GM12878 (cell line): ENCODE measurements around the gene TCHP. TPM values are rescaled to one million over a fixed set of nuclear protein-coding genes. Genes with fewer than 3 reads are reported as not detected.

ENCODE experiments used
- ATAC-seq: fragments of 200-7000 bp; cut with Tn5 transposase; 3 replicates; pipeline ENCODE4 v1.9.1; 2020; ENCODE audit warnings: mild to moderate bottlenecking, moderate library complexity
- BruUV-seq: library from RNA; stranded (reverse); fragments of 400-500 nt; replicated peaks from 2 replicates; lab custom pipeline; 2021; lab: Mats Ljungman, UMichigan
- CTCF ChIA-PET: fragments of 300-600 bp; sonication (Branson Sonifier 250); formaldehyde crosslinking; extraction: SDS; loops from one replicate; lab custom pipeline; 2021; ENCODE audit warnings: inconsistent platforms; lab: Yijun Ruan, JAX
- POLR2A ChIA-PET: fragments of 350-600 bp; formaldehyde crosslinking; extraction: SDS; loops from one replicate; lab custom pipeline; 2021; ENCODE audit warnings: inconsistent platforms; lab: Charles Lee
- RAD21 ChIA-PET: fragments of 300-600 bp; sonication (Branson Sonifier 250); formaldehyde crosslinking; loops from one replicate; lab custom pipeline; 2023; ENCODE audit warnings: antibody characterized with exemption; ENCODE audit not compliant: unreplicated experiment; lab: Charles Lee
- SMC1A ChIA-PET: fragments of 300-600 bp; sonication (Branson Sonifier 250); formaldehyde crosslinking; loops from one replicate; lab custom pipeline; 2023; ENCODE audit not compliant: unreplicated experiment, uncharacterized antibody; lab: Charles Lee
- DNase-seq: peaks from one replicate; pipeline ENCODE4 v3.0.0-alpha.2; 2011; ENCODE audit warnings: low read depth, low spot score
- FAIRE-seq: peaks from 3 replicates; lab custom pipeline; 2011; peaks lifted over from hg19 to GRCh38; lab: Jason Lieb, UNC
- H2AFZ ChIP-seq: 2 replicates; pipeline ENCODE4 v1.6.0; 2011; ENCODE audit warnings: low read depth, low read length, control low read depth; ENCODE audit not compliant: control insufficient read depth
- H3K27ac ChIP-seq: 2 replicates; pipeline ENCODE4 v1.5.1; 2011; ENCODE audit warnings: control low read depth; ENCODE audit not compliant: control insufficient read depth, insufficient read depth
- H3K27me3 ChIP-seq, 2 experiments: replicated peaks in 1 of 2; 2 replicates each; pipeline versions ENCODE4 v1.6.0 to v1.6.1; 2011; ENCODE audit warnings: low read length in 1 of 2; ENCODE audit not compliant: control insufficient read depth in 2 of 2, insufficient read depth in 2 of 2
- H3K36me3 ChIP-seq, 2 experiments: 2 replicates each; pipeline ENCODE4 v1.5.1; 2011; ENCODE audit warnings: low read length in 1 of 2; ENCODE audit not compliant: control insufficient read depth in 2 of 2, insufficient read depth in 2 of 2
- H3K4me1 ChIP-seq: 2 replicates; pipeline ENCODE4 v1.6.1; 2011; ENCODE audit warnings: mild to moderate bottlenecking, low read length, moderate library complexity, mixed read lengths; ENCODE audit not compliant: control insufficient read depth, insufficient read depth
- H3K4me2 ChIP-seq: 2 replicates; pipeline ENCODE4 v1.6.0; 2011; ENCODE audit warnings: control low read depth; ENCODE audit not compliant: control insufficient read depth, insufficient read depth
- H3K4me3 ChIP-seq: fragments of 200-600 bp; sonication (generic); 2 replicates; pipeline ENCODE4 v1.5.1; 2016
- H3K79me2 ChIP-seq: 2 replicates; pipeline ENCODE4 v1.6.0; 2011; ENCODE audit warnings: low read length; ENCODE audit not compliant: control insufficient read depth, insufficient read depth
- H3K9ac ChIP-seq: 2 replicates; pipeline ENCODE4 v1.8.0; 2011; ENCODE audit warnings: low read length, control low read depth, mixed read lengths; ENCODE audit not compliant: control insufficient read depth, insufficient read depth
- H3K9me3 ChIP-seq: replicated peaks from 3 replicates; pipeline ENCODE4 v1.5.1; 2011; ENCODE audit warnings: mild to moderate bottlenecking, low read length; ENCODE audit not compliant: control insufficient read depth, insufficient read depth
- H4K20me1 ChIP-seq: 2 replicates; pipeline ENCODE4 v1.6.0; 2011; ENCODE audit not compliant: control insufficient read depth, insufficient read depth
- BRCA1 ChIP-seq: IDR thresholded peaks from 2 replicates; pipeline ENCODE4 v1.6.1; 2011; ENCODE audit warnings: low read depth, low read length, improper control_type of control experiment
- CBX3 ChIP-seq: fragments of 200-600 bp; sonication (generic); IDR thresholded peaks from 2 replicates; pipeline ENCODE4 v1.6.1; 2016; ENCODE audit warnings: low read depth, borderline replicate concordance
- DPF2 ChIP-seq: fragments of 450-650 bp; IDR thresholded peaks from 2 replicates; pipeline ENCODE4 v1.6.1; 2017; ENCODE audit warnings: mild to moderate bottlenecking
- HDAC6 ChIP-seq: fragments of 200-600 bp; sonication (generic); IDR thresholded peaks from one replicate; pipeline ENCODE4 v1.8.0; 2017; ENCODE audit warnings: antibody characterized with exemption; ENCODE audit not compliant: unreplicated experiment
- MLLT1 ChIP-seq: fragments of 450-650 bp; IDR thresholded peaks from 2 replicates; pipeline ENCODE4 v1.6.1; 2016; ENCODE audit warnings: mild to moderate bottlenecking
- MTA3 ChIP-seq: IDR thresholded peaks from 2 replicates; pipeline ENCODE4 v1.6.1; 2012; ENCODE audit warnings: low read length, inconsistent platforms, borderline replicate concordance
- RBBP5 ChIP-seq: fragments of 200-600 bp; sonication (generic); conservative IDR thresholded peaks from 2 replicates; pipeline ENCODE4 v1.6.1; 2016
- SMAD1 ChIP-seq: fragments of 450-650 bp; IDR thresholded peaks from 2 replicates; pipeline ENCODE4 v1.6.1; 2018; ENCODE audit warnings: mild to moderate bottlenecking, low read depth; ENCODE audit not compliant: partially characterized antibody
- SMAD5 ChIP-seq: IDR thresholded peaks from 2 replicates; pipeline ENCODE4 v1.6.1; 2016; ENCODE audit warnings: antibody characterized with exemption, low read depth
- STAT3 ChIP-seq: IDR thresholded peaks from 2 replicates; pipeline ENCODE4 v1.6.1; 2011; ENCODE audit warnings: low read depth, low read length, improper control_type of control experiment
- TBL1XR1 ChIP-seq: IDR thresholded peaks from 2 replicates; pipeline ENCODE4 v1.6.1; 2012; ENCODE audit warnings: low read depth, low read length, improper control_type of control experiment
- ZBTB40 ChIP-seq: fragments of 450-650 bp; IDR thresholded peaks from 2 replicates; pipeline ENCODE4 v1.6.1; 2016; ENCODE audit warnings: mild to moderate bottlenecking, moderate library complexity, borderline replicate concordance
- WGBS: methylation state at CpG from one replicate; pipeline ENCODE4 v1.1.6; 2016; ENCODE audit warnings: low lambda C conversion rate; ENCODE audit not compliant: insufficient replicate concordance, insufficient coverage; ENCODE audit errors: missing lambda C conversion rate; 5-methylcytosine and 5-hydroxymethylcytosine counted together
- in situ Hi-C: fragments of 300-500 bp; cut with MboI; formaldehyde crosslinking; loops from 9 replicates; pipeline ENCODE4 v1.14.3; 2018; ENCODE audit warnings: mixed read lengths
- intact Hi-C: fragments of 100-400 bp; cut with micrococcal nuclease; formaldehyde crosslinking; loops from one replicate; pipeline ENCODE4 v1.14.2; 2022; ENCODE audit not compliant: unreplicated experiment
- polyA plus RNA-seq, 11 experiments: library from polyadenylated mRNA; depleted of rRNA in 4 of 11; unstranded in 6 of 11; stranded (reverse) in 5 of 11; fragments of >200 nt; fragmentation: Nextera tagmentation in 4 of 11; fragmentation: Illumina TruSeq in 1 of 11; extraction: Ambion mirVana in 4 of 11; extraction: Trizol in 1 of 11; gene quantifications; 1 replicate in 1 of 11; 2 replicates in 10 of 11; pipeline versions ENCODE4 v1.2.1 to v1.2.3, GENCODE V29; 2011 to 2016; ENCODE audit warnings: inconsistent platforms in 2 of 11, missing spikeins in 2 of 11, low read depth in 1 of 11
- total RNA-seq, 4 experiments: library from RNA; depleted of rRNA in 3 of 4; stranded (reverse); fragments of >200 nt in 3 of 4; fragmentation: Illumina TruSeq in 1 of 4; extraction: Trizol in 1 of 4; gene quantifications; 2 replicates each; pipeline versions ENCODE4 v1.2.1 to v1.2.3, GENCODE V29; 2013 to 2021
- TF ChIP-seq, protein P1 (sequence below): fragments of 450-650 bp; formaldehyde crosslinking; IDR thresholded peaks from 2 replicates; pipeline ENCODE4 v1.5.0; 2022; ENCODE audit warnings: mild to moderate bottlenecking, missing genetic modification characterization
- TF ChIP-seq, protein P2 (sequence below): fragments of 450-650 bp; IDR thresholded peaks from 2 replicates; pipeline ENCODE4 v1.6.1; 2018; ENCODE audit warnings: mild to moderate bottlenecking, low read depth, moderate library complexity; ENCODE audit not compliant: partially characterized antibody

Gene TCHP
- total and polyA plus RNA-seq, 10 of the 15 experiments (the other 5 are each of a cell fraction or from before 2014, with no cell fraction given) = 4.8 to 18.6 (median 15.0) TPM

DNA sequence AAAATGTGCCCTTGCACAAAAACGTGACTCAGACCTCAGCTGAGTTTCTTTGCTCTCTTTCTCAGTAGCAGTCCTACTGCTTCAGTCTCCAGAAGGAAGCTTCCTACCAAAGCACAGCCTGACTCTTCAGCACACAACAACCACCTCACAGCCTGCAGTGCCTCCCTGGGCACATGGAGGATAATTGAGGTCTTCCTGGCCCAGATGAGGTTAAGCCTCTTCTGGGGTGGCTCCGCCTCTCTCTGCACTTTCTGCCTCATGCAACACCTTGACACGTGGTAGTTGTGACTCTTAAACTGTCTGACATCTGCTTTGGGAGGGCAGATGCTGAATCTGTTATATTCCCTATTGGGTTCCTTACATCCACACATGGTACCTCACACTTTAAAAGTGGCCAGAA, 62.3 kb downstream of the TCHP start:
- Histone ChIP-seq H3K9ac (no peak overlapping the region), H2AFZ (no peak overlapping the region), H3K4me3 (no peak overlapping the region), H3K4me2 (no peak overlapping the region), H3K4me1 (peaks cover under 1% of the 10 kb centered on the region), H3K27ac (no peak overlapping the region), H3K9me3 (no peaks in the 10 kb centered on the region), H4K20me1 (no peaks in the 10 kb centered on the region), H3K36me3 (peaks cover 17 to 21% of the 10 kb centered on the region in 2 experiments), H3K27me3 (no peaks in the 10 kb centered on the region), H3K79me2 (no peaks in the 10 kb centered on the region)
- 47% methylated on average over 3 of the region's 3 CpGs for WGBS
- POLR2A ChIA-PET = no interaction called here
- RAD21 ChIA-PET = no interaction called here
- no peak for FAIRE-seq
- ATAC-seq = no peak
- intact Hi-C loops (no loop called here), in situ Hi-C loops (no loop called here)
- CTCF ChIA-PET = no interaction called here
- no peak for DNase-seq
- no TSS peak for BruUV-seq
- SMC1A ChIA-PET = no interaction called here
- TF ChIP-seq, protein P1, sequence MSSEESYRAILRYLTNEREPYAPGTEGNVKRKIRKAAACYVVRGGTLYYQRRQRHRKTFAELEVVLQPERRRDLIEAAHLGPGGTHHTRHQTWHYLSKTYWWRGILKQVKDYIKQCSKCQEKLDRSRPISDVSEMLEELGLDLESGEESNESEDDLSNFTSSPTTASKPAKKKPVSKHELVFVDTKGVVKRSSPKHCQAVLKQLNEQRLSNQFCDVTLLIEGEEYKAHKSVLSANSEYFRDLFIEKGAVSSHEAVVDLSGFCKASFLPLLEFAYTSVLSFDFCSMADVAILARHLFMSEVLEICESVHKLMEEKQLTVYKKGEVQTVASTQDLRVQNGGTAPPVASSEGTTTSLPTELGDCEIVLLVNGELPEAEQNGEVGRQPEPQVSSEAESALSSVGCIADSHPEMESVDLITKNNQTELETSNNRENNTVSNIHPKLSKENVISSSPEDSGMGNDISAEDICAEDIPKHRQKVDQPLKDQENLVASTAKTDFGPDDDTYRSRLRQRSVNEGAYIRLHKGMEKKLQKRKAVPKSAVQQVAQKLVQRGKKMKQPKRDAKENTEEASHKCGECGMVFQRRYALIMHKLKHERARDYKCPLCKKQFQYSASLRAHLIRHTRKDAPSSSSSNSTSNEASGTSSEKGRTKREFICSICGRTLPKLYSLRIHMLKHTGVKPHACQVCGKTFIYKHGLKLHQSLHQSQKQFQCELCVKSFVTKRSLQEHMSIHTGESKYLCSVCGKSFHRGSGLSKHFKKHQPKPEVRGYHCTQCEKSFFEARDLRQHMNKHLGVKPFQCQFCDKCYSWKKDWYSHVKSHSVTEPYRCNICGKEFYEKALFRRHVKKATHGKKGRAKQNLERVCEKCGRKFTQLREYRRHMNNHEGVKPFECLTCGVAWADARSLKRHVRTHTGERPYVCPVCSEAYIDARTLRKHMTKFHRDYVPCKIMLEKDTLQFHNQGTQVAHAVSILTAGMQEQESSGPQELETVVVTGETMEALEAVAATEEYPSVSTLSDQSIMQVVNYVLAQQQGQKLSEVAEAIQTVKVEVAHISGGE (CRISPR knock-in tag) = no peak
- TF ChIP-seq TBL1XR1 (no peak), MTA3 (no peak), BRCA1 (no peak), DPF2 (no peak), RBBP5 (no peak), MLLT1 (no peak), HDAC6 (no peak), SMAD1 (no peak), CBX3 (no peak), SMAD5 (no peak), STAT3 (no peak), ZBTB40 (no peak)
- TF ChIP-seq, protein P2, sequence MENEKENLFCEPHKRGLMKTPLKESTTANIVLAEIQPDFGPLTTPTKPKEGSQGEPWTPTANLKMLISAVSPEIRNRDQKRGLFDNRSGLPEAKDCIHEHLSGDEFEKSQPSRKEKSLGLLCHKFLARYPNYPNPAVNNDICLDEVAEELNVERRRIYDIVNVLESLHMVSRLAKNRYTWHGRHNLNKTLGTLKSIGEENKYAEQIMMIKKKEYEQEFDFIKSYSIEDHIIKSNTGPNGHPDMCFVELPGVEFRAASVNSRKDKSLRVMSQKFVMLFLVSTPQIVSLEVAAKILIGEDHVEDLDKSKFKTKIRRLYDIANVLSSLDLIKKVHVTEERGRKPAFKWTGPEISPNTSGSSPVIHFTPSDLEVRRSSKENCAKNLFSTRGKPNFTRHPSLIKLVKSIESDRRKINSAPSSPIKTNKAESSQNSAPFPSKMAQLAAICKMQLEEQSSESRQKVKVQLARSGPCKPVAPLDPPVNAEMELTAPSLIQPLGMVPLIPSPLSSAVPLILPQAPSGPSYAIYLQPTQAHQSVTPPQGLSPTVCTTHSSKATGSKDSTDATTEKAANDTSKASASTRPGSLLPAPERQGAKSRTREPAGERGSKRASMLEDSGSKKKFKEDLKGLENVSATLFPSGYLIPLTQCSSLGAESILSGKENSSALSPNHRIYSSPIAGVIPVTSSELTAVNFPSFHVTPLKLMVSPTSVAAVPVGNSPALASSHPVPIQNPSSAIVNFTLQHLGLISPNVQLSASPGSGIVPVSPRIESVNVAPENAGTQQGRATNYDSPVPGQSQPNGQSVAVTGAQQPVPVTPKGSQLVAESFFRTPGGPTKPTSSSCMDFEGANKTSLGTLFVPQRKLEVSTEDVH = no peak
